ENCODE data around the gene RBMS2.

DNA sequence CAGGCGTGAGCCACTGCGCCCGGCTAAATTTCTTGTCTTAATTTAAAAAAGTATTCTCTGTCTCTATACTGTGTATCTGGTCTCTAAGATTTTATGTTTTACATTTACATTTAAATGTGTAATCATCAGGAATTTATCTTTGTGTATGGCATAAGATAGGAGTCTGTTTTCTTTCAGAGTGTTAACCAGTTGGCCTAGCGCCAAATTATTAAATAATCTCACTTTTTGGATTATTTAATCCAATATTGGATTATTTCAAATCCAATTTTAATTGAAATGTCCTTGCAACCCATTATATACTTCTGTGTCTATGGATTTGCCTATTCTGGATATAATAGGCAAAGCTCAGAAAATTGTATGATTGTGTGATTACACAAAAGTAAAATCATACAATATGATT, 63.5 kb downstream of the RBMS2 start:
- no peak for TF ChIP-seq FOXP2 (optimal IDR thresholded peaks at IDR 0.05; ENCODE audit: borderline replicate concordance, extremely low read depth, extremely low read length, insufficient read depth)
- no peak for TF ChIP-seq SIN3A (IDR thresholded peaks at IDR 0.05; ENCODE audit: borderline replicate concordance, insufficient read depth, low read length)
